CD4-positive, CD25-positive, alpha-beta regulatory T cell (primary cell): ENCODE data around the gene ZFR2. TPM values are rescaled to one million over a fixed set of nuclear protein-coding genes. Genes with fewer than 3 reads are reported as not detected.

Source experiments
- ATAC-seq, 2 donors: fragments of 150-1000 bp; cut with Tn5 transposase; one replicate each; pipeline ENCODE4 v1.10.0; 2021; ENCODE audit warnings: low read depth in 2 of 2, moderate number of reproducible peaks in 2 of 2, moderate library complexity in 1 of 2
- DNase-seq, 3 donors: peaks; one replicate each; pipeline versions ENCODE4 v3.0.0 to v3.0.0-alpha.2; 2012 to 2022; ENCODE audit warnings: mixed read lengths in 1 of 3
- H3K27ac ChIP-seq: one replicate; pipeline ENCODE4 v1.7.0; 2013; ENCODE audit warnings: mild to moderate bottlenecking, low read length; ENCODE audit not compliant: insufficient read depth, poor library complexity, severe bottlenecking
- H3K27me3 ChIP-seq: one replicate; pipeline ENCODE4 v1.7.0; 2013; ENCODE audit warnings: low read length; ENCODE audit not compliant: control insufficient read depth, insufficient read depth
- H3K36me3 ChIP-seq: one replicate; pipeline ENCODE4 v1.7.0; 2013; ENCODE audit warnings: mild to moderate bottlenecking, low read length, moderate library complexity; ENCODE audit not compliant: control insufficient read depth, insufficient read depth
- H3K4me1 ChIP-seq: 2 replicates; pipeline ENCODE4 v1.7.0; 2013; ENCODE audit warnings: mild to moderate bottlenecking, low read length; ENCODE audit not compliant: insufficient read depth, control insufficient read depth, poor library complexity, severe bottlenecking
- H3K4me3 ChIP-seq: one replicate; pipeline ENCODE4 v1.7.0; 2013; ENCODE audit warnings: low read depth, mild to moderate bottlenecking, low read length, moderate library complexity
- H3K9me3 ChIP-seq, 2 experiments: 1 replicate in 1 of 2; 2 replicates in 1 of 2; pipeline ENCODE4 v1.7.0; 2013; ENCODE audit warnings: low read length in 2 of 2, mild to moderate bottlenecking in 1 of 2, moderate library complexity in 1 of 2; ENCODE audit not compliant: control insufficient read depth in 2 of 2
- H3K27ac Mint-ChIP-seq, 3 donors: one replicate each; pipeline ENCODE4 v1.8.0; 2020 to 2022; ENCODE audit warnings: mild to moderate bottlenecking in 3 of 3, mixed read lengths in 3 of 3, moderate library complexity in 2 of 3
- H3K27me3 Mint-ChIP-seq: one replicate; pipeline ENCODE4 v1.8.0; 2022; ENCODE audit warnings: mild to moderate bottlenecking, mixed read lengths
- H3K36me3 Mint-ChIP-seq: one replicate; pipeline ENCODE4 v1.8.0; 2020; ENCODE audit warnings: mixed read lengths
- H3K4me1 Mint-ChIP-seq, 4 donors: one replicate each; pipeline ENCODE4 v1.8.0; 2020 to 2022; ENCODE audit warnings: mixed read lengths in 4 of 4, mild to moderate bottlenecking in 1 of 4
- H3K4me3 Mint-ChIP-seq, 4 donors: one replicate each; pipeline ENCODE4 v1.8.0; 2020 to 2022; ENCODE audit warnings: mild to moderate bottlenecking in 4 of 4, mixed read lengths in 4 of 4, moderate library complexity in 3 of 4
- H3K9me3 Mint-ChIP-seq, 7 donors: one replicate each; pipeline ENCODE4 v1.8.0; 2020 to 2022; ENCODE audit warnings: mixed read lengths in 7 of 7, mild to moderate bottlenecking in 3 of 7, moderate library complexity in 2 of 7
- polyA plus RNA-seq, 4 donors: library from polyadenylated mRNA; unstranded; fragments of 300-500 nt; fragmentation: Illumina TruSeq; gene quantifications; one replicate each; pipeline ENCODE4 v1.2.3, GENCODE V29; 2021
- total RNA-seq: library from RNA; stranded (reverse); gene quantifications from one replicate; pipeline ENCODE4 v1.2.3, GENCODE V29; 2022

Gene ZFR2
- total and polyA plus RNA-seq, 5 donors from 2014 or later, result 0.06 to 1.3 (median 0.57) TPM; not detected in 1

DNA sequence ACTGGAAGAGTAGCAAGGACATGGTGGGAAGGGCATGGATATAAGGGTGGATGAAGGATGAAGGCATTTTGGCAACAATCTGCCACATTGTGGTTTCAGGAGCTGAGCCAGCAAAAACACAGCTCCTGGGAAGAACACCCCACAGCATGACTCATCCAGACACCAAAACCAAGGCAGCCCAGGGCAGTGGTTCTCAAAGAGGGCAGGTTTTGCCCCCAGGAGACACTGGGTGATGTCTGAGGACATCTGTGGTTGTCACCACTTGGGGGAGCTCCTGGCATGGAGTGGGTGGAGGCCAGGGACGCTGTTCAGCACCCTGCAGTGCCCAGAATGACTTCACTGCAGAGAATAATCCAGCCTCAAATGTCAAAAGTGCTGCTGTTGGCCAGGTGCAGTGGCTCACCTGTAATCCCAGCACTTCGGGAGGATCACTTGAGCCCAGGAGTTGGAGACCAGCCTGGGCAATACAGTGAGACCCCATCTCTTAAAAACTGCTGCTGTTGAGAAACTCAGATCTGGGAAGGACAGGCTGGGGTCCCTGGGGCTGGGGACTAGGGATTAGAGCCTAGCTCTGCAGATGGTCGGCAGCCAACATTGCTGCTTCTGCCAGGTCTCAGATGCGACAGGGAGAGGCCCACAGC is 16.1 kb downstream of the ZFR2 start:
- no peaks in the 10 kb centered on the region for H3K4me1 ChIP-seq
- H3K27ac ChIP-seq, result no peak overlapping the region
- H3K27me3 Mint-ChIP-seq, result no peaks in the 10 kb centered on the region
- no peaks in the 10 kb centered on the region for H3K4me1 Mint-ChIP-seq
- peaks cover 5% of the 10 kb centered on the region for H3K36me3 Mint-ChIP-seq
- ATAC-seq, result no peak
- DNase-seq, result peak in 1 of 3 donors; percentile 19
- no peak overlapping the region for H3K4me3 ChIP-seq
- H3K27me3 ChIP-seq, result no peaks in the 10 kb centered on the region
- peaks cover 0 to 8% of the 10 kb centered on the region in 2 experiments for H3K9me3 ChIP-seq
- no peak overlapping the region for H3K27ac Mint-ChIP-seq
- no peak overlapping the region for H3K4me3 Mint-ChIP-seq
- H3K9me3 Mint-ChIP-seq, result peaks cover 0 to 3% (median 2%) of the 10 kb centered on the region in 7 donors
- no peaks in the 10 kb centered on the region for H3K36me3 ChIP-seq

DNA sequence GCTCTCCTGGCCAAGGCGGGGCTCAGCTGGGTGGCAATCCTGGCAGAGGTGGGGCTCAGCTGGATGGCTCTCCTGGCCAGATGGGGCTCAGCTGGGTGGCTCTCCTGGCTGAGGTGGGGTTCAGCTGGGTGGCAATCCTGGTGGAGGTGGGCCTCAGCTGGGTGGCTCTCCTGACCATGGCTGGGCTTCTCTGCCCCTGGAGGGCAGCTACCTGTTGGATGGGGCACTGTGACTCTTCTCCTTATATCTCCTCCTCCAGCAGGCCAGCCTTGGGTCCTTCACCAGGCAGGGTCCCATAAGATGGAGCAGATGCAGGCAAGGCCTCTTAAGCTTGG is 16.7 kb downstream of the ZFR2 start:
- peaks cover 0 to 8% of the 10 kb centered on the region in 2 experiments for H3K9me3 ChIP-seq
- peak overlapping the region in 1 of 4 donors; percentile 21 for H3K4me3 Mint-ChIP-seq
- DNase-seq, result no peak
- H3K27me3 Mint-ChIP-seq, result no peaks in the 10 kb centered on the region
- H3K36me3 Mint-ChIP-seq, result peaks cover 5% of the 10 kb centered on the region
- H3K27ac ChIP-seq, result no peak overlapping the region
- no peaks in the 10 kb centered on the region for H3K4me1 ChIP-seq
- H3K36me3 ChIP-seq, result no peaks in the 10 kb centered on the region
- H3K4me1 Mint-ChIP-seq, result no peaks in the 10 kb centered on the region
- H3K27ac Mint-ChIP-seq, result no peak overlapping the region
- H3K4me3 ChIP-seq, result no peak overlapping the region
- no peak for ATAC-seq
- no peaks in the 10 kb centered on the region for H3K27me3 ChIP-seq
- peaks cover 0 to 3% (median 2%) of the 10 kb centered on the region in 7 donors for H3K9me3 Mint-ChIP-seq

DNA sequence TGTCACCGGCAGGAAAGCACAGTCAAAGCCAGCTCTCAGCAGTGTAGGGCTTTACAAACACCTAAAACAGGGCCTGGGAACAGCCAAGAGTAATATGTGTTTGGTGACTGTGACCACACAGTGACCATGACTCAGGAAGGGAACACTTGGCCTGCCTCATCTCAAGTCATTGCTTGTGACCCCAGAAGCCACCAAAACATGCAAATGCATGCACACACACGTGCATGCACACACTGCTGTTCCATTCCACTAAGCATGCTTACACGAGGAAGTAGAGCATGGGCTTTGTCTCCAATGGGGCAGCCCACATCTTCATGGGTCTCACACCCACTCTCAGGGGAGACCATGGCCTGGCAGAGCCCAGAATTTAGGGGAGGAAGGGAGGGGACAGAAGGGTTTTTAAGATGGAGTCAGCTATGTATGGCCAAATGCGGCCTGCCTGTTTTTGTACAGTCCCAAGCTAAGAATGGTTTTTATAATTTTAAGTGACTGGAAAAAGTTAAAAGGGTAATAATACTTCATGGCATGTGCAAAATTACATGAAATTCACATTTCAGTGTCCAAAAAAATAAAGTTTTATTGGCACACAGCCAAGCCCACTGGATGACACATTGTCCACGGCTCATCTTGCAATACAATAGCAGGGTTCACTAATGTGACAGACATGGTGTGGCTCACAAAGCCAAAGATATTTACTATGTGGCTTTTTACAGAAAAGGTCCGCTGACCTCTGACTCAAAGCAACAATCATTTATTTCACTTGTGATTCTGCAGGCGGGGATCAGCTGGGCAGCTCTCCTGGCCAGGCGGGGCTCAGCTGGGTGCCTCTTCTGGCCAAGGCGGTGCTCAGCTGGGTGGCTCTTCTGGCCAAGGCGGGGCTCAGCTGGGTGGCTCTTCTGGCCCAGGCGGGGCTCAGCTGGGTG is 17.3 kb downstream of the ZFR2 start:
- Histone ChIP-seq H3K4me1 (no peaks in the 10 kb centered on the region), H3K36me3 (no peaks in the 10 kb centered on the region), H3K27ac (no peak overlapping the region), H3K4me3 (no peak overlapping the region), H3K9me3 (peaks cover 0 to 8% of the 10 kb centered on the region in 2 experiments), H3K27me3 (no peaks in the 10 kb centered on the region)
- Mint-ChIP-seq H3K36me3 (peaks cover 5% of the 10 kb centered on the region), H3K27ac (no peak overlapping the region), H3K4me3 (no peak overlapping the region), H3K27me3 (no peaks in the 10 kb centered on the region), H3K9me3 (peaks cover 0 to 4% (median 2%) of the 10 kb centered on the region in 7 donors), H3K4me1 (no peaks in the 10 kb centered on the region)
- DNase-seq (no peak), ATAC-seq (no peak)

DNA sequence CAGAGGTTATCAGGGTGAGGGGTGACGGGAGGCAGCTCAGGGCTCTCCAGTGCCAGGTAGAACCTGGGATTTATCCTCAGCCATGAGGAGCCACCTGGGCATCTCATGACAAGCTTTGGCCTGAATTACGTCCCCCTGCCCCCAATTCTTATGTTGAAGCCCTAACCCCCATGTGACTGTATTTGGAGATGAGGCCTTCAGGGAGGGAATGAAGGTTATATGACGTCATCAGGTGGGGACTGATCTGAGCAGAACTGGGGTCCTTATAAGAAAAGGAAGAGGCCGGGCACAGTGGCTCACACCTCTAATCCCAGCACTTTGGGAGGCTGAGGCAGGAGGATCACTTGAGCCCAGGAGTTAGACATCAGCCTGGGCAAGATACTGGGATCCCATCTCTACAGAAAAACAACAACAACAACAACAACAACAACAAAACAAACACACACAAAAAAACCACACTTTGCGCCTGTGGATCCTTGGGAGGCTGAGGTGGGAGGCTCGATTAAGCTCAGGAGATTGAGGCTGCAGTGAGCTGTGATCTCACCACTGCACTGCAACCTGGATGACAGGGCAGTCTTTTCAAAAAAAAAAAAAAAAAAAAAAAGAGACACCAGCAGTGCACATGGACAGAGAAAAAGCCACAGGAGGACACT is 18.4 kb downstream of the ZFR2 start:
- Mint-ChIP-seq H3K27ac (no peak overlapping the region), H3K27me3 (no peaks in the 10 kb centered on the region), H3K9me3 (peaks cover 0 to 4% (median 2%) of the 10 kb centered on the region in 7 donors), H3K4me1 (no peaks in the 10 kb centered on the region), H3K36me3 (peaks cover 5% of the 10 kb centered on the region), H3K4me3 (no peak overlapping the region)
- ATAC-seq, result no peak
- Histone ChIP-seq H3K27me3 (no peaks in the 10 kb centered on the region), H3K27ac (no peak overlapping the region), H3K4me3 (no peak overlapping the region), H3K36me3 (no peaks in the 10 kb centered on the region), H3K9me3 (peaks cover 0 to 8% of the 10 kb centered on the region in 2 experiments), H3K4me1 (no peaks in the 10 kb centered on the region)
- no peak for DNase-seq

DNA sequence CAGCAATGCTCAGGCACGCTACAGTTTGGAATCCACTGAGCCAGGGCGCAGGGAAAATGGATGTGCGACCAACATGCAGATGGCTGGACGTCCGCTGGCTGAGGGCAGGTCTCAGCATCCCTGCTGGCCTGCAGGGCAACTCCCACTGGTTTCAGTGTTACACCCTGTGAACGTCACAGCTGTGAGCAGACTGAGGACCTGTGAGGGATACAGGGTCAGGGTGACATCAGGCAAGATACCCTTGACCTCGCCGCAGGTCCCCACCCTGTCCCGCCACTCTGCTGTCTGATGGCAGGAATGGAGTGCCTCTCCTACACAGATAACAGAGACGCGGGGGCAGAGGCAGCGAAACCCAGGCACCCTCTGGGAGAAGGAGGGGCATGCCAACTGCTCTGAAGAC is 19.1 kb downstream of the ZFR2 start:
- ATAC-seq (no peak), DNase-seq (no peak)
- peaks cover 0 to 4% (median 2%) of the 10 kb centered on the region in 7 donors for H3K9me3 Mint-ChIP-seq
- H3K27ac Mint-ChIP-seq, result no peak overlapping the region
- Histone ChIP-seq H3K9me3 (peaks cover 0 to 8% of the 10 kb centered on the region in 2 experiments), H3K4me3 (no peak overlapping the region), H3K36me3 (no peaks in the 10 kb centered on the region), H3K27ac (no peak overlapping the region), H3K27me3 (no peaks in the 10 kb centered on the region), H3K4me1 (no peaks in the 10 kb centered on the region)
- no peaks in the 10 kb centered on the region for H3K27me3 Mint-ChIP-seq
- H3K36me3 Mint-ChIP-seq, result peaks cover 5% of the 10 kb centered on the region
- H3K4me3 Mint-ChIP-seq, result no peak overlapping the region
- H3K4me1 Mint-ChIP-seq, result no peaks in the 10 kb centered on the region

DNA sequence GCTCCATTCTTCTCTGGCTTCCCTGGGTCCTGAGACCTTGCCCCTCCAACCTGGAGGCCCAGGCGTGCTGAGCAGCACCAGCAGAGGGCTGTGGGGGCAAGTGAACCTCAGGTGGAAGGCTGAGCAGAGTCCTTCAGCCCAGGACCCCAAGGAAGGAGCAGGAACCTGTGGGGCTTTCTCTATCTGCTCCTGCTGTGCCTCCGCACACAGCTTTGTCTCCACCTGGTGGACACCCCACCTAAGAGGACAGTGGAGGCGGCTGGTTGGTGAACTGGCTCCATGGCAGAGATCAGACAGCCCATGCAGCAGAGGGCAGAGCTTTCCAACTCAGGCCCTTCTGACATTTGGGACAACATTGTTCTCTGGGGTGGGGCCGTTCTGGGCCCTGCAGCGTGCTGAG is 19.7 kb downstream of the ZFR2 start:
- Histone ChIP-seq H3K4me3 (no peak overlapping the region), H3K27ac (no peak overlapping the region), H3K36me3 (no peaks in the 10 kb centered on the region), H3K9me3 (peaks cover 0 to 8% of the 10 kb centered on the region in 2 experiments), H3K27me3 (no peaks in the 10 kb centered on the region), H3K4me1 (no peaks in the 10 kb centered on the region)
- no peaks in the 10 kb centered on the region for H3K27me3 Mint-ChIP-seq
- peaks cover 5% of the 10 kb centered on the region for H3K36me3 Mint-ChIP-seq
- H3K4me1 Mint-ChIP-seq, result no peaks in the 10 kb centered on the region
- peaks cover 0 to 4% (median 2%) of the 10 kb centered on the region in 7 donors for H3K9me3 Mint-ChIP-seq
- ATAC-seq (peak in 1 of 2 donors; percentile 50), DNase-seq (peak in 2 of 3 donors; percentile 36 to 39)
- no peak overlapping the region for H3K4me3 Mint-ChIP-seq
- no peak overlapping the region for H3K27ac Mint-ChIP-seq

DNA sequence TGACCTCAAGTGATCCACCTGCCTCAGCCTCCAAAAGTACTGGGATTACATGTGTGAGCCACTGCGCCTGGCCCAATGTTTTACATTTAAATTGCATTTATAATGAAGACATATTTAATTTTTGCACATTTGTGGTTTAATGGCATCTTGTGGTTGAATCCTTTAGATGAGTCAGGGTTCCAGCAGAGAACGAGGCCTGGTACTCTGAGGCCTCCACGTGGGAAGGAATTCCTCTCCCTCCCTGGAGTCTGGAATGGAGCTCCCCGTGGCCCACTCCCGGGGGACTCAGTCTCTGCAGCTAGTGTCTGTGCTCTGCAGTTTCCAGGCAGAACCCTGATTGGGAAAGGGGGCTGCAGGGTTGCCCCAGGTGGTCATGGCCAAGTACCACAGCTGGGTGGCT is 24.2 kb downstream of the ZFR2 start:
- no peak overlapping the region for H3K4me3 Mint-ChIP-seq
- Histone ChIP-seq H3K36me3 (no peaks in the 10 kb centered on the region), H3K27me3 (no peaks in the 10 kb centered on the region), H3K9me3 (no peaks in the 10 kb centered on the region), H3K27ac (no peak overlapping the region), H3K4me1 (no peaks in the 10 kb centered on the region), H3K4me3 (no peak overlapping the region)
- peaks cover 0 to 3% (median 0%) of the 10 kb centered on the region in 7 donors for H3K9me3 Mint-ChIP-seq
- H3K4me1 Mint-ChIP-seq, result no peaks in the 10 kb centered on the region
- ATAC-seq (no peak), DNase-seq (no peak)
- no peak overlapping the region for H3K27ac Mint-ChIP-seq
- H3K27me3 Mint-ChIP-seq, result no peaks in the 10 kb centered on the region
- no peaks in the 10 kb centered on the region for H3K36me3 Mint-ChIP-seq
